GM23338 (cell line): ENCODE measurements around the gene HGS. TPM values are rescaled to one million over a fixed set of nuclear protein-coding genes. Genes with fewer than 3 reads are reported as not detected.

Source experiments
- ATAC-seq: fragments of 200-7000 bp; cut with Tn5 transposase; 3 replicates; pipeline ENCODE4 v1.9.1; 2020
- DNase-seq: peaks from one replicate; pipeline ENCODE4 v3.0.0-alpha.2; 2015; ENCODE audit warnings: low spot score
- H2AFZ ChIP-seq: fragments of 200-600 bp; sonication (generic); 2 replicates; pipeline ENCODE4 v1.8.0; 2016; ENCODE audit warnings: antibody characterized with exemption, mild to moderate bottlenecking, moderate library complexity
- H3F3A ChIP-seq: fragments of 200-600 bp; sonication (generic); replicated peaks from 2 replicates; pipeline ENCODE4 v1.8.0; 2017; ENCODE audit warnings: antibody characterized with exemption, mixed run types, low read depth
- H3K27ac ChIP-seq: fragments of 200-600 bp; sonication (generic); 2 replicates; pipeline ENCODE4 v1.6.1; 2016; ENCODE audit warnings: low read depth
- H3K27me3 ChIP-seq: fragments of 200-600 bp; sonication (generic); 2 replicates; pipeline ENCODE4 v1.8.0; 2016; ENCODE audit warnings: mild to moderate bottlenecking, mixed run types, moderate library complexity; ENCODE audit not compliant: insufficient read depth
- H3K36me3 ChIP-seq: fragments of 200-600 bp; sonication (generic); 2 replicates; pipeline ENCODE4 v1.8.0; 2016; ENCODE audit warnings: mild to moderate bottlenecking; ENCODE audit not compliant: insufficient read depth
- H3K4me1 ChIP-seq: fragments of 200-600 bp; sonication (generic); 2 replicates; pipeline ENCODE4 v1.8.0; 2016; ENCODE audit warnings: mild to moderate bottlenecking, moderate library complexity; ENCODE audit not compliant: insufficient read depth
- H3K4me2 ChIP-seq: fragments of 200-600 bp; sonication (generic); 2 replicates; pipeline ENCODE4 v1.7.1; 2017; ENCODE audit warnings: mixed run types
- H3K4me3 ChIP-seq: fragments of 200-600 bp; sonication (generic); 2 replicates; pipeline ENCODE4 v1.6.1; 2016; ENCODE audit warnings: mixed run types
- H3K79me2 ChIP-seq: fragments of 200-600 bp; sonication (generic); replicated peaks from 2 replicates; pipeline ENCODE4 v1.8.0; 2017; ENCODE audit warnings: mild to moderate bottlenecking; ENCODE audit not compliant: insufficient read depth
- H3K9me2 ChIP-seq: fragments of 200-600 bp; sonication (generic); 2 replicates; pipeline ENCODE4 v1.8.0; 2017; ENCODE audit not compliant: insufficient read depth
- H4K20me1 ChIP-seq: fragments of 200-600 bp; sonication (generic); replicated peaks from 2 replicates; pipeline ENCODE4 v1.8.0; 2017; ENCODE audit warnings: mild to moderate bottlenecking; ENCODE audit not compliant: insufficient read depth
- H3K27ac Mint-ChIP-seq: 2 replicates; pipeline ENCODE4 v1.8.0; 2020; ENCODE audit warnings: inconsistent platforms, mild to moderate bottlenecking, moderate library complexity, mixed read lengths
- H3K27me3 Mint-ChIP-seq: 3 replicates; pipeline ENCODE4 v1.8.0; 2022; ENCODE audit warnings: low read depth, mild to moderate bottlenecking, moderate library complexity, mixed read lengths, inconsistent platforms; ENCODE audit not compliant: insufficient read depth, poor library complexity
- H3K36me3 Mint-ChIP-seq: 3 replicates; pipeline ENCODE4 v1.8.0; 2021; ENCODE audit warnings: low read depth, mild to moderate bottlenecking, inconsistent platforms, moderate library complexity, mixed read lengths
- H3K4me1 Mint-ChIP-seq: 3 replicates; pipeline ENCODE4 v1.8.0; 2020; ENCODE audit warnings: mild to moderate bottlenecking, inconsistent platforms, mixed read lengths
- H3K4me3 Mint-ChIP-seq: 3 replicates; pipeline ENCODE4 v1.8.0; 2021; ENCODE audit warnings: moderate library complexity, mild to moderate bottlenecking, inconsistent platforms, mixed read lengths
- H3K9me3 Mint-ChIP-seq: 3 replicates; pipeline ENCODE4 v1.8.0; 2020; ENCODE audit warnings: moderate library complexity, mild to moderate bottlenecking, inconsistent platforms, mixed read lengths
- CREB1 ChIP-seq: fragments of 250-450 bp; sonication (Bioruptor Pico); IDR thresholded peaks from 2 replicates; pipeline ENCODE4 v1.5.0; 2020; ENCODE audit warnings: low read depth, mild to moderate bottlenecking, moderate library complexity
- CTCF ChIP-seq, 2 experiments: fragments of 200-600 bp in 1 of 2; sonication (generic) in 1 of 2; conservative IDR thresholded peaks; 2 replicates each; pipeline versions ENCODE4 v1.5.1 to v1.6.1; 2016 to 2017; ENCODE audit warnings: antibody characterized with exemption in 2 of 2, low read depth in 2 of 2, mild to moderate bottlenecking in 2 of 2, moderate library complexity in 1 of 2
- JUNB ChIP-seq: IDR thresholded peaks from one replicate; pipeline ENCODE4 v1.6.1; 2016; ENCODE audit warnings: antibody characterized with exemption; ENCODE audit not compliant: unreplicated experiment
- polyA plus RNA-seq: library from polyadenylated mRNA; unstranded; fragments of >200 nt; fragmentation: Nextera tagmentation; extraction: Ambion mirVana; gene quantifications from 2 replicates; pipeline ENCODE4 v1.2.1, GENCODE V29; 2016
- total RNA-seq: library from RNA; depleted of rRNA; stranded (reverse); fragments of >200 nt; shearing (Covaris generic); gene quantifications from 2 replicates; pipeline ENCODE4 v1.2.3, GENCODE V29; 2014
- TF ChIP-seq, protein P1 (sequence below): IDR thresholded peaks from one replicate; pipeline ENCODE4 v1.6.1; 2018; ENCODE audit warnings: antibody characterized with exemption; ENCODE audit not compliant: unreplicated experiment

Gene HGS
- total and polyA plus RNA-seq, 2 experiments from 2014 or later, result 59.0 to 90.2 TPM

DNA sequence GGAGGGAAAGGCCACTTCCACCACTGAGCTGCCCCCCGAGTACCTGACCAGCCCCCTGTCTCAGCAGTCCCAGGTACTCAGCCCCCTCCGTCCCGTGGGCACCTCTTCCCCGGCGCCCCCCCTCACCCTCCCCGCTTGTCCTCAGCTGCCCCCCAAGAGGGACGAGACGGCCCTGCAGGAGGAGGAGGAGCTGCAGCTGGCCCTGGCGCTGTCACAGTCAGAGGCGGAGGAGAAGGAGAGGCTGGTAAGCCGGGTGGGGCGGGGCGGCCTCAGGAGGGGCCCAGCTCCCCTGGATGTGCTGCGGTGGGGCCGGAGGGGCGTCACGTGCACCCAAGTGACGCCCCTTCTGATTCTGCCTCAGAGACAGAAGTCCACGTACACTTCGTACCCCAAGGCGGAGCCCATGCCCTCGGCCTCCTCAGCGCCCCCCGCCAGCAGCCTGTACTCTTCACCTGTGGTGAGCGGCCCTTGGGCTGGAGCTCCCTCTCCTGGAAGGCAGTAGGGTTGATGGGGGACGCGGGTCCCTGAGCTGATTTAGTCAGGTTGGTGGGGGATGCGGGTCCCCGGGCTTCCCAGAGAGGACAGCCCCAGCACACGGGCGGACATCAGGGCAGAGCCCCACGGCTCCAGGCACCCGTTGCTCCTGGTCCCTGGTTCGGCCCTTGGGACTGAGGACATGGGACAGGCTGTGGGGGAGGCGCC, 9.8 kb downstream of the HGS start:
- no peak overlapping the region for H3K4me3 ChIP-seq
- H3K36me3 Mint-ChIP-seq, result peaks cover 52% of the 10 kb centered on the region
- H3F3A ChIP-seq, result peaks cover 6% of the 10 kb centered on the region; the same call in 1 of the 2 replicates
- H3K27ac ChIP-seq, result no peak overlapping the region
- no peaks in the 10 kb centered on the region for H3K4me1 ChIP-seq
- H3K9me3 Mint-ChIP-seq, result no peaks in the 10 kb centered on the region
- H3K79me2 ChIP-seq, result peaks cover 6% of the 10 kb centered on the region
- peaks cover 11% of the 10 kb centered on the region for H3K27me3 Mint-ChIP-seq
- no peaks in the 10 kb centered on the region for H3K36me3 ChIP-seq
- H3K27ac Mint-ChIP-seq, result no peak overlapping the region
- ATAC-seq, result peak; percentile 83
- no peaks in the 10 kb centered on the region for H3K27me3 ChIP-seq
- H4K20me1 ChIP-seq, result peaks cover 4% of the 10 kb centered on the region; the same call in 1 of the 2 replicates
- H3K4me3 Mint-ChIP-seq, result no peak overlapping the region
- H3K9me2 ChIP-seq, result no peaks in the 10 kb centered on the region
- DNase-seq, result peak; percentile 69
- no peak overlapping the region for H2AFZ ChIP-seq
- no peaks in the 10 kb centered on the region; the same call in 2 of the 3 replicates for H3K4me1 Mint-ChIP-seq
- TF ChIP-seq CTCF (conservative IDR thresholded peaks at IDR 0.05; ENCODE audit: low read depth in 2 of 2), result peak; percentile 39 to 77
- TF ChIP-seq CREB1 (CRISPR knock-in tag), result no peak
- no peak for TF ChIP-seq JUNB
- H3K4me2 ChIP-seq, result no peak overlapping the region

GRCh38 chr17:81694810-81695209, 11.0 kb downstream of the HGS start:
- Histone ChIP-seq H3K9me2 (no peaks in the 10 kb centered on the region), H3K36me3 (no peaks in the 10 kb centered on the region), H3F3A (0 out of 2 replicates have a peak, but pooled peaks cover 11% of the 10 kb centered on the region), H3K4me2 (no peak overlapping the region), H3K27ac (no peak overlapping the region), H3K79me2 (peaks cover 12% of the 10 kb centered on the region), H2AFZ (no peak overlapping the region), H3K4me3 (no peak overlapping the region), H3K4me1 (no peaks in the 10 kb centered on the region), H3K27me3 (no peaks in the 10 kb centered on the region), H4K20me1 (peaks cover 4% of the 10 kb centered on the region; the same call in 1 of the 2 replicates)
- Mint-ChIP-seq H3K9me3 (no peaks in the 10 kb centered on the region), H3K36me3 (peaks cover 48% of the 10 kb centered on the region), H3K4me1 (no peaks in the 10 kb centered on the region; the same call in 2 of the 3 replicates), H3K27ac (no peak overlapping the region), H3K4me3 (no peak overlapping the region), H3K27me3 (peaks cover 11% of the 10 kb centered on the region)
- TF ChIP-seq, protein P1, sequence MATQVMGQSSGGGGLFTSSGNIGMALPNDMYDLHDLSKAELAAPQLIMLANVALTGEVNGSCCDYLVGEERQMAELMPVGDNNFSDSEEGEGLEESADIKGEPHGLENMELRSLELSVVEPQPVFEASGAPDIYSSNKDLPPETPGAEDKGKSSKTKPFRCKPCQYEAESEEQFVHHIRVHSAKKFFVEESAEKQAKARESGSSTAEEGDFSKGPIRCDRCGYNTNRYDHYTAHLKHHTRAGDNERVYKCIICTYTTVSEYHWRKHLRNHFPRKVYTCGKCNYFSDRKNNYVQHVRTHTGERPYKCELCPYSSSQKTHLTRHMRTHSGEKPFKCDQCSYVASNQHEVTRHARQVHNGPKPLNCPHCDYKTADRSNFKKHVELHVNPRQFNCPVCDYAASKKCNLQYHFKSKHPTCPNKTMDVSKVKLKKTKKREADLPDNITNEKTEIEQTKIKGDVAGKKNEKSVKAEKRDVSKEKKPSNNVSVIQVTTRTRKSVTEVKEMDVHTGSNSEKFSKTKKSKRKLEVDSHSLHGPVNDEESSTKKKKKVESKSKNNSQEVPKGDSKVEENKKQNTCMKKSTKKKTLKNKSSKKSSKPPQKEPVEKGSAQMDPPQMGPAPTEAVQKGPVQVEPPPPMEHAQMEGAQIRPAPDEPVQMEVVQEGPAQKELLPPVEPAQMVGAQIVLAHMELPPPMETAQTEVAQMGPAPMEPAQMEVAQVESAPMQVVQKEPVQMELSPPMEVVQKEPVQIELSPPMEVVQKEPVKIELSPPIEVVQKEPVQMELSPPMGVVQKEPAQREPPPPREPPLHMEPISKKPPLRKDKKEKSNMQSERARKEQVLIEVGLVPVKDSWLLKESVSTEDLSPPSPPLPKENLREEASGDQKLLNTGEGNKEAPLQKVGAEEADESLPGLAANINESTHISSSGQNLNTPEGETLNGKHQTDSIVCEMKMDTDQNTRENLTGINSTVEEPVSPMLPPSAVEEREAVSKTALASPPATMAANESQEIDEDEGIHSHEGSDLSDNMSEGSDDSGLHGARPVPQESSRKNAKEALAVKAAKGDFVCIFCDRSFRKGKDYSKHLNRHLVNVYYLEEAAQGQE, result no peak
- ATAC-seq (no peak), DNase-seq (no peak)
